K562 (cell line): Measurements from ENCODE around the gene LRRC1. TPM values are rescaled to one million over a fixed set of nuclear protein-coding genes. Genes with fewer than 3 reads are reported as not detected.

Experiments
- ATAC-seq: fragments of 200-7000 bp; cut with Tn5 transposase; 3 replicates; pipeline ENCODE4 v1.9.1; 2020; ENCODE audit warnings: moderate library complexity
- BruUV-seq: library from RNA; stranded (reverse); fragments of 400-500 nt; replicated peaks from 2 replicates; lab custom pipeline; 2021; lab: Mats Ljungman, UMichigan
- CTCF ChIA-PET: fragments of 300-600 bp; formaldehyde crosslinking; extraction: SDS; loops from one replicate; lab custom pipeline; 2021; ENCODE audit warnings: low intra/inter-chr PET ratio; lab: Yijun Ruan, JAX
- POLR2A ChIA-PET: fragments of 300-600, 350-650 bp; sonication (Branson Sonifier 250); formaldehyde crosslinking; extraction: SDS; loops from one replicate; lab custom pipeline; 2021; ENCODE audit warnings: antibody characterized with exemption, inconsistent platforms; lab: Yijun Ruan, JAX
- DNase-seq, 4 experiments: peaks; one replicate each; pipeline versions ENCODE4 v3.0.0 to v3.0.0-alpha.2; 2011 to 2018; ENCODE audit warnings: low spot score in 3 of 4, mixed read lengths in 3 of 4; ENCODE audit errors: extremely low read depth in 1 of 4
- FAIRE-seq: peaks from 2 replicates; lab custom pipeline; 2011; peaks lifted over from hg19 to GRCh38; lab: Jason Lieb, UNC
- H2AFZ ChIP-seq: 2 replicates; pipeline ENCODE4 v1.6.0; 2011; ENCODE audit warnings: low read depth, low read length, control low read depth, inconsistent platforms
- H3K27ac ChIP-seq: fragments of 200-600 bp; 3 replicates; pipeline ENCODE4 v1.8.0; 2011; ENCODE audit warnings: low read depth, mild to moderate bottlenecking, control low read depth, inconsistent platforms, low read length, moderate library complexity, mixed read lengths; ENCODE audit errors: extremely low read depth
- H3K27me3 ChIP-seq, 2 experiments: fragments of 300-600 bp in 1 of 2; 2 replicates in 1 of 2; 3 replicates in 1 of 2; pipeline versions ENCODE4 v1.6.0 to v1.8.0; 2011; ENCODE audit warnings: inconsistent platforms in 2 of 2, low read length in 2 of 2, mild to moderate bottlenecking in 1 of 2, mixed read lengths in 1 of 2, moderate library complexity in 1 of 2; ENCODE audit not compliant: control insufficient read depth in 2 of 2, insufficient read depth in 2 of 2
- H3K36me3 ChIP-seq: fragments of 300-600 bp; 3 replicates; pipeline ENCODE4 v1.8.0; 2011; ENCODE audit warnings: mild to moderate bottlenecking, low read length, inconsistent platforms; ENCODE audit not compliant: control insufficient read depth, insufficient read depth
- H3K4me1 ChIP-seq, 2 experiments: fragments of 200-600 bp in 1 of 2; replicated peaks in 1 of 2; 2 replicates in 1 of 2; 3 replicates in 1 of 2; pipeline versions ENCODE4 v1.5.1 to v1.8.0; 2011; ENCODE audit warnings: inconsistent platforms in 2 of 2, low read length in 2 of 2, mild to moderate bottlenecking in 1 of 2, mixed read lengths in 1 of 2, moderate library complexity in 1 of 2; ENCODE audit not compliant: control insufficient read depth in 2 of 2, insufficient read depth in 2 of 2
- H3K4me2 ChIP-seq: 2 replicates; pipeline ENCODE4 v1.6.1; 2011; ENCODE audit warnings: low read length, control low read depth, inconsistent platforms, mixed read lengths; ENCODE audit not compliant: insufficient read depth
- H3K4me3 ChIP-seq: fragments of 200-600 bp; sonication (generic), shearing (Covaris generic); 2 replicates; pipeline ENCODE4 v1.5.1; 2016; ENCODE audit warnings: control low read depth, inconsistent platforms
- H3K79me2 ChIP-seq: fragments of 200-600 bp; 3 replicates; pipeline ENCODE4 v1.8.0; 2011; ENCODE audit warnings: low read length, inconsistent platforms; ENCODE audit not compliant: control insufficient read depth, insufficient read depth
- H3K9ac ChIP-seq, 2 experiments: 2 replicates each; pipeline versions ENCODE4 v1.6.0 to v1.6.1; 2011; ENCODE audit warnings: low read depth in 2 of 2, low read length in 2 of 2, control low read depth in 1 of 2, inconsistent platforms in 1 of 2, mild to moderate bottlenecking in 1 of 2, mixed read lengths in 1 of 2; ENCODE audit not compliant: insufficient read depth in 1 of 2
- H3K9me1 ChIP-seq: one replicate; pipeline ENCODE4 v1.6.0; 2011; ENCODE audit warnings: inconsistent platforms, mild to moderate bottlenecking, low read length, moderate library complexity; ENCODE audit not compliant: control insufficient read depth, insufficient read depth
- H3K9me3 ChIP-seq: replicated peaks from 2 replicates; pipeline ENCODE4 v1.5.1; 2011; ENCODE audit warnings: low read depth, low read length, inconsistent platforms; ENCODE audit not compliant: control insufficient read depth, insufficient read depth
- H4K20me1 ChIP-seq: replicated peaks from 2 replicates; pipeline ENCODE4 v1.6.1; 2011; ENCODE audit warnings: low read length, inconsistent platforms, mixed read lengths; ENCODE audit not compliant: control insufficient read depth, insufficient read depth
- HDGF ChIP-seq: fragments of 450-650 bp; IDR thresholded peaks from 2 replicates; pipeline ENCODE4 v1.6.1; 2016
- RBM17 ChIP-seq: fragments of 200-400 bp; formaldehyde crosslinking; IDR thresholded peaks from 2 replicates; pipeline ENCODE4 v1.6.1; 2017; ENCODE audit warnings: low read depth, mild to moderate bottlenecking, low read length, borderline replicate concordance
- U2AF1 ChIP-seq: fragments of 200-400 bp; formaldehyde crosslinking; optimal IDR thresholded peaks from 2 replicates; pipeline ENCODE3; 2017; ENCODE audit warnings: mild to moderate bottlenecking, low read depth, low read length, moderate library complexity
- WGBS: fragments of 100-300 bp; shearing (Covaris generic); methylation state at CpG from one replicate; pipeline ENCODE4 v1.1.6; 2016; ENCODE audit warnings: low coverage, mixed read lengths; ENCODE audit not compliant: insufficient coverage; ENCODE audit errors: missing lambda C conversion rate; 5-methylcytosine and 5-hydroxymethylcytosine counted together
- in situ Hi-C: fragments of 300-500 bp; cut with MboI; formaldehyde crosslinking; loops from 4 replicates; pipeline ENCODE4 v1.15.0; 2018; ENCODE audit warnings: inconsistent platforms, mixed read lengths
- intact Hi-C: fragments of 100-400 bp; cut with micrococcal nuclease; formaldehyde crosslinking; loops from 2 replicates; pipeline ENCODE4 v1.14.2; 2022
- polyA plus RNA-seq, 8 experiments: library from polyadenylated mRNA; depleted of rRNA in 4 of 8; stranded (reverse) in 5 of 8; unstranded in 3 of 8; fragments of >200 nt; fragmentation: Nextera tagmentation in 2 of 8; fragmentation: Illumina TruSeq in 1 of 8; extraction: Ambion mirVana in 2 of 8; extraction: Trizol in 1 of 8; gene quantifications; 2 replicates each; pipeline versions ENCODE4 v1.2.1 to v1.2.3, GENCODE V29; 2011 to 2014; ENCODE audit warnings: inconsistent platforms in 1 of 8, missing spikeins in 1 of 8
- total RNA-seq, 7 experiments: library from RNA; depleted of rRNA in 6 of 7; stranded (reverse); fragments of >200 nt in 6 of 7; fragmentation: Illumina TruSeq in 2 of 7; extraction: Trizol in 2 of 7; gene quantifications; 2 replicates each; pipeline versions ENCODE4 v1.2.1 to v1.2.3, GENCODE V29; 2011 to 2021; ENCODE audit warnings: low replicate concordance in 1 of 7
- TF ChIP-seq, protein P1 (sequence below): fragments of 250-450 bp; sonication (Bioruptor Pico); IDR thresholded peaks from 2 replicates; pipeline ENCODE4 v1.5.0; 2022; ENCODE audit warnings: mild to moderate bottlenecking
- TF ChIP-seq, protein P2 (sequence below): fragments of 250-450 bp; sonication (Bioruptor Pico); IDR thresholded peaks from 2 replicates; pipeline ENCODE4 v1.5.1; 2021; ENCODE audit warnings: mild to moderate bottlenecking
- TF ChIP-seq, protein P3 (sequence below): fragments of 250-450 bp; sonication (Bioruptor Pico); IDR thresholded peaks from 2 replicates; pipeline ENCODE4 v1.4.0; 2020; ENCODE audit warnings: mild to moderate bottlenecking, moderate library complexity, borderline replicate concordance

LRRC1 gene
- total and polyA plus RNA-seq, 9 of the 15 experiments (the other 6 are each of a cell fraction or from before 2014, with no cell fraction given): not detected

DNA sequence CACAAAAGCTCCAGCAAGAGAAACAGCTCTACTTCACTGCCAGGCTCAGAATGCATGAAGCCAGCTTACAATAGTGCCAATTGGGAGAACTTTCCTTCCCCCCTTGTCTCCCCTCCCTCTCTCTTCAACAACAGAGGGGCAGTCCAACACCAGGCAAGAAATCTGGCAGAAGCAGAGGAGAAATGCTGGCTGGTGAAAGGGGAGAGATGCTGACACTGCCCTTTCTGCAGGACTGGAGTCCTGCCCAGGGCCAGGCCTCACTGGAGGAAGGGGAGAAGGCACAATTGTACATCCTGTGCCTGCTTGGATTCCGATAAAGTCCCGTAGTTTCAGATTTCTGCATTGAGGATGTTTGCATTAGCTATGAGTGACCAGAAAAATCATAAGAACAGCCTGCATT is 148.6 kb downstream of the LRRC1 start:
- Histone ChIP-seq H3K27me3 (no peaks in the 10 kb centered on the region), H3K9me1 (no peaks in the 10 kb centered on the region), H3K79me2 (no peaks in the 10 kb centered on the region), H3K27ac (no peak overlapping the region), H3K4me2 (no peak overlapping the region), H3K4me3 (no peak overlapping the region), H3K4me1 (no peaks in the 10 kb centered on the region), H2AFZ (no peak overlapping the region), H3K36me3 (no peaks in the 10 kb centered on the region), H3K9ac (no peak overlapping the region), H3K9me3 (no peaks in the 10 kb centered on the region), H4K20me1 (no peaks in the 10 kb centered on the region)
- DNase-seq (no peak), FAIRE-seq (no peak), ATAC-seq (no peak)
- in situ Hi-C loops: no loop called here
- intact Hi-C loops: no loop called here
- ChIA-PET POLR2A (interaction anchor here (2.3 kb wide), 1 partner anchor 15 kb away, joined by 5 read pairs; no protein-coding TSS in a partner anchor), CTCF (no interaction called here)
- TF ChIP-seq, protein P1, sequence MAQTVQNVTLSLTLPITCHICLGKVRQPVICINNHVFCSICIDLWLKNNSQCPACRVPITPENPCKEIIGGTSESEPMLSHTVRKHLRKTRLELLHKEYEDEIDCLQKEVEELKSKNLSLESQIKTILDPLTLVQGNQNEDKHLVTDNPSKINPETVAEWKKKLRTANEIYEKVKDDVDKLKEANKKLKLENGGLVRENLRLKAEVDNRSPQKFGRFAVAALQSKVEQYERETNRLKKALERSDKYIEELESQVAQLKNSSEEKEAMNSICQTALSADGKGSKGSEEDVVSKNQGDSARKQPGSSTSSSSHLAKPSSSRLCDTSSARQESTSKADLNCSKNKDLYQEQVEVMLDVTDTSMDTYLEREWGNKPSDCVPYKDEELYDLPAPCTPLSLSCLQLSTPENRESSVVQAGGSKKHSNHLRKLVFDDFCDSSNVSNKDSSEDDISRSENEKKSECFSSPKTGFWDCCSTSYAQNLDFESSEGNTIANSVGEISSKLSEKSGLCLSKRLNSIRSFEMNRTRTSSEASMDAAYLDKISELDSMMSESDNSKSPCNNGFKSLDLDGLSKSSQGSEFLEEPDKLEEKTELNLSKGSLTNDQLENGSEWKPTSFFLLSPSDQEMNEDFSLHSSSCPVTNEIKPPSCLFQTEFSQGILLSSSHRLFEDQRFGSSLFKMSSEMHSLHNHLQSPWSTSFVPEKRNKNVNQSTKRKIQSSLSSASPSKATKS: no peak
- TF ChIP-seq HDGF (no peak), RBM17 (no peak), U2AF1 (no peak)
- TF ChIP-seq, protein P2, sequence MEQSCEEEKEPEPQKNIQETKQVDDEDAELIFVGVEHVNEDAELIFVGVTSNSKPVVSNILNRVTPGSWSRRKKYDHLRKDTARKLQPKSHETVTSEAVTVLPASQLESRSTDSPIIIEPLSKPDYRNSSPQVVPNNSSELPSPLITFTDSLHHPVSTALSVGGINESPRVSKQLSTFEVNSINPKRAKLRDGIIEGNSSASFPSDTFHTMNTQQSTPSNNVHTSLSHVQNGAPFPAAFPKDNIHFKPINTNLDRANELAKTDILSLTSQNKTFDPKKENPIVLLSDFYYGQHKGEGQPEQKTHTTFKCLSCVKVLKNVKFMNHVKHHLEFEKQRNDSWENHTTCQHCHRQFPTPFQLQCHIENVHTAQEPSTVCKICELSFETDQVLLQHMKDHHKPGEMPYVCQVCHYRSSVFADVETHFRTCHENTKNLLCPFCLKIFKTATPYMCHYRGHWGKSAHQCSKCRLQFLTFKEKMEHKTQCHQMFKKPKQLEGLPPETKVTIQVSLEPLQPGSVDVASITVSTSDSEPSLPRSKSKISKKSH (CRISPR knock-in tag): no peak
- TF ChIP-seq, protein P3, sequence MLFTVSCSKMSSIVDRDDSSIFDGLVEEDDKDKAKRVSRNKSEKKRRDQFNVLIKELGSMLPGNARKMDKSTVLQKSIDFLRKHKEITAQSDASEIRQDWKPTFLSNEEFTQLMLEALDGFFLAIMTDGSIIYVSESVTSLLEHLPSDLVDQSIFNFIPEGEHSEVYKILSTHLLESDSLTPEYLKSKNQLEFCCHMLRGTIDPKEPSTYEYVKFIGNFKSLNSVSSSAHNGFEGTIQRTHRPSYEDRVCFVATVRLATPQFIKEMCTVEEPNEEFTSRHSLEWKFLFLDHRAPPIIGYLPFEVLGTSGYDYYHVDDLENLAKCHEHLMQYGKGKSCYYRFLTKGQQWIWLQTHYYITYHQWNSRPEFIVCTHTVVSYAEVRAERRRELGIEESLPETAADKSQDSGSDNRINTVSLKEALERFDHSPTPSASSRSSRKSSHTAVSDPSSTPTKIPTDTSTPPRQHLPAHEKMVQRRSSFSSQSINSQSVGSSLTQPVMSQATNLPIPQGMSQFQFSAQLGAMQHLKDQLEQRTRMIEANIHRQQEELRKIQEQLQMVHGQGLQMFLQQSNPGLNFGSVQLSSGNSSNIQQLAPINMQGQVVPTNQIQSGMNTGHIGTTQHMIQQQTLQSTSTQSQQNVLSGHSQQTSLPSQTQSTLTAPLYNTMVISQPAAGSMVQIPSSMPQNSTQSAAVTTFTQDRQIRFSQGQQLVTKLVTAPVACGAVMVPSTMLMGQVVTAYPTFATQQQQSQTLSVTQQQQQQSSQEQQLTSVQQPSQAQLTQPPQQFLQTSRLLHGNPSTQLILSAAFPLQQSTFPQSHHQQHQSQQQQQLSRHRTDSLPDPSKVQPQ: no peak
- no TSS peak for BruUV-seq
- WGBS: 0% methylated on average over 2 of the region's 2 CpGs
